Neural progenitor cell (in vitro differentiated cells): ENCODE results near the gene EPHB2. TPM values are rescaled to one million over a fixed set of nuclear protein-coding genes. Genes with fewer than 3 reads are reported as not detected.

Experiments used
- DNase-seq: peaks from one replicate; pipeline ENCODE4 v3.0.0-alpha.2; 2016; ENCODE audit warnings: low spot score
- H2AFZ ChIP-seq: fragments of 200-600 bp; sonication (generic); replicated peaks from 2 replicates; pipeline ENCODE4 v1.6.1; 2016; ENCODE audit warnings: antibody characterized with exemption
- H3F3A ChIP-seq: fragments of 200-600 bp; sonication (generic); 2 replicates; pipeline ENCODE4 v1.6.1; 2016; ENCODE audit warnings: antibody characterized with exemption, low read depth
- H3K27ac ChIP-seq: fragments of 200-600 bp; sonication (generic); 2 replicates; pipeline ENCODE4 v1.5.1; 2016; ENCODE audit warnings: mild to moderate bottlenecking
- H3K27me3 ChIP-seq: fragments of 200-600 bp; sonication (generic); 2 replicates; pipeline ENCODE4 v1.6.1; 2016; ENCODE audit warnings: mild to moderate bottlenecking, moderate library complexity
- H3K36me3 ChIP-seq: fragments of 200-600 bp; sonication (generic); 2 replicates; pipeline ENCODE4 v1.5.1; 2016
- H3K4me1 ChIP-seq: fragments of 200-600 bp; sonication (generic); 2 replicates; pipeline ENCODE4 v1.6.1; 2016; ENCODE audit warnings: mixed run types
- H3K4me2 ChIP-seq: fragments of 200-600 bp; sonication (generic); 2 replicates; pipeline ENCODE4 v1.6.1; 2016
- H3K4me3 ChIP-seq: fragments of 200-600 bp; sonication (generic); 2 replicates; pipeline ENCODE4 v1.5.1; 2016
- H3K79me2 ChIP-seq: fragments of 200-600 bp; sonication (generic); 2 replicates; pipeline ENCODE4 v1.6.1; 2016; ENCODE audit warnings: low read depth
- H3K9ac ChIP-seq: fragments of 200-600 bp; sonication (generic); 2 replicates; pipeline ENCODE4 v1.6.1; 2016
- H3K9me3 ChIP-seq: fragments of 200-600 bp; sonication (generic); 2 replicates; pipeline ENCODE4 v1.5.1; 2016; ENCODE audit warnings: low read depth
- H4K20me1 ChIP-seq: fragments of 200-600 bp; sonication (generic); 2 replicates; pipeline ENCODE4 v1.6.1; 2016; ENCODE audit warnings: low read depth
- H3K27ac Mint-ChIP-seq: 3 replicates; pipeline ENCODE4 v1.8.0; 2021; ENCODE audit warnings: mixed read lengths
- H3K27me3 Mint-ChIP-seq: 2 replicates; pipeline ENCODE4 v1.8.0; 2022; ENCODE audit warnings: low read depth, mild to moderate bottlenecking, inconsistent platforms, moderate library complexity, mixed read lengths; ENCODE audit not compliant: insufficient read depth
- H3K36me3 Mint-ChIP-seq: 3 replicates; pipeline ENCODE4 v1.8.0; 2021; ENCODE audit warnings: mixed read lengths
- H3K4me1 Mint-ChIP-seq: 3 replicates; pipeline ENCODE4 v1.8.0; 2021; ENCODE audit warnings: mixed read lengths
- H3K4me3 Mint-ChIP-seq: 3 replicates; pipeline ENCODE4 v1.8.0; 2021; ENCODE audit warnings: mild to moderate bottlenecking, moderate library complexity, mixed read lengths
- H3K9me3 Mint-ChIP-seq: 3 replicates; pipeline ENCODE4 v1.8.0; 2020; ENCODE audit warnings: mixed read lengths
- EZH2 ChIP-seq: fragments of 200-600 bp; sonication (generic); IDR thresholded peaks from 2 replicates; pipeline ENCODE4 v1.6.1; 2017; ENCODE audit warnings: antibody characterized with exemption, mild to moderate bottlenecking, moderate library complexity
- EZH2phosphoT487 ChIP-seq: fragments of 200-600 bp; sonication (generic); IDR thresholded peaks from 2 replicates; pipeline ENCODE4 v1.6.1; 2017; ENCODE audit warnings: antibody characterized with exemption
- total RNA-seq: library from RNA; depleted of rRNA; stranded (reverse); fragments of >200 nt; gene quantifications from 2 replicates; pipeline ENCODE4 v1.2.3, GENCODE V29; 2015; ENCODE audit warnings: low replicate concordance
- TF ChIP-seq, protein P1 (sequence below): fragments of 200-600 bp; sonication (generic); IDR thresholded peaks from 2 replicates; pipeline ENCODE4 v1.5.1; 2017; ENCODE audit warnings: antibody characterized with exemption, mild to moderate bottlenecking

Gene EPHB2
- total RNA-seq, 1 donor from 2014 or later = 38.3 TPM

- no peaks in the 10 kb centered on the region for H3K36me3 Mint-ChIP-seq
- H3K4me3 Mint-ChIP-seq = no peak overlapping the region
- no peaks in the 10 kb centered on the region for H3K4me1 Mint-ChIP-seq
- Histone ChIP-seq H3K79me2 (no peaks in the 10 kb centered on the region), H3F3A (no peaks in the 10 kb centered on the region), H3K4me1 (no peaks in the 10 kb centered on the region), H3K27me3 (no peaks in the 10 kb centered on the region), H3K27ac (no peak overlapping the region), H3K9me3 (no peaks in the 10 kb centered on the region), H2AFZ (no peak overlapping the region), H3K36me3 (no peaks in the 10 kb centered on the region), H3K4me3 (no peak overlapping the region), H3K9ac (no peak overlapping the region), H3K4me2 (no peak overlapping the region), H4K20me1 (no peaks in the 10 kb centered on the region)
- H3K27ac Mint-ChIP-seq = no peak overlapping the region
- peaks cover 2% of the 10 kb centered on the region for H3K9me3 Mint-ChIP-seq
- TF ChIP-seq, protein P1, sequence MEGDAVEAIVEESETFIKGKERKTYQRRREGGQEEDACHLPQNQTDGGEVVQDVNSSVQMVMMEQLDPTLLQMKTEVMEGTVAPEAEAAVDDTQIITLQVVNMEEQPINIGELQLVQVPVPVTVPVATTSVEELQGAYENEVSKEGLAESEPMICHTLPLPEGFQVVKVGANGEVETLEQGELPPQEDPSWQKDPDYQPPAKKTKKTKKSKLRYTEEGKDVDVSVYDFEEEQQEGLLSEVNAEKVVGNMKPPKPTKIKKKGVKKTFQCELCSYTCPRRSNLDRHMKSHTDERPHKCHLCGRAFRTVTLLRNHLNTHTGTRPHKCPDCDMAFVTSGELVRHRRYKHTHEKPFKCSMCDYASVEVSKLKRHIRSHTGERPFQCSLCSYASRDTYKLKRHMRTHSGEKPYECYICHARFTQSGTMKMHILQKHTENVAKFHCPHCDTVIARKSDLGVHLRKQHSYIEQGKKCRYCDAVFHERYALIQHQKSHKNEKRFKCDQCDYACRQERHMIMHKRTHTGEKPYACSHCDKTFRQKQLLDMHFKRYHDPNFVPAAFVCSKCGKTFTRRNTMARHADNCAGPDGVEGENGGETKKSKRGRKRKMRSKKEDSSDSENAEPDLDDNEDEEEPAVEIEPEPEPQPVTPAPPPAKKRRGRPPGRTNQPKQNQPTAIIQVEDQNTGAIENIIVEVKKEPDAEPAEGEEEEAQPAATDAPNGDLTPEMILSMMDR = no peak
- TF ChIP-seq EZH2phosphoT487 (no peak), EZH2 (no peak)
- peaks cover 2% of the 10 kb centered on the region for H3K27me3 Mint-ChIP-seq
- DNase-seq = no peak
Measured at GRCh38 chr1:22949822-22950331, 239.2 kb downstream of the EPHB2 start.

GRCh38 chr1:22951796-22952195, 241.2 kb downstream of the EPHB2 start:
- Histone ChIP-seq H3K27ac (no peak overlapping the region), H4K20me1 (no peaks in the 10 kb centered on the region), H2AFZ (no peak overlapping the region), H3K79me2 (no peaks in the 10 kb centered on the region), H3F3A (no peaks in the 10 kb centered on the region), H3K4me2 (no peak overlapping the region), H3K36me3 (no peaks in the 10 kb centered on the region), H3K9ac (no peak overlapping the region), H3K4me3 (no peak overlapping the region), H3K4me1 (no peaks in the 10 kb centered on the region), H3K9me3 (no peaks in the 10 kb centered on the region), H3K27me3 (no peaks in the 10 kb centered on the region)
- peaks cover 2% of the 10 kb centered on the region for H3K27me3 Mint-ChIP-seq
- H3K4me3 Mint-ChIP-seq = no peak overlapping the region
- H3K4me1 Mint-ChIP-seq = no peaks in the 10 kb centered on the region
- H3K36me3 Mint-ChIP-seq = no peaks in the 10 kb centered on the region
- H3K9me3 Mint-ChIP-seq = peaks cover 2% of the 10 kb centered on the region
- H3K27ac Mint-ChIP-seq = no peak overlapping the region
- no peak for DNase-seq
- TF ChIP-seq, protein P1 = no peak
- no peak for TF ChIP-seq EZH2
- TF ChIP-seq EZH2phosphoT487 = no peak

- Mint-ChIP-seq H3K9me3 (peaks cover 2% of the 10 kb centered on the region), H3K36me3 (no peaks in the 10 kb centered on the region), H3K4me3 (no peak overlapping the region), H3K4me1 (no peaks in the 10 kb centered on the region), H3K27ac (no peak overlapping the region), H3K27me3 (peaks cover 2% of the 10 kb centered on the region)
- H3K36me3 ChIP-seq = no peaks in the 10 kb centered on the region
- no peak for DNase-seq
- no peak overlapping the region for H2AFZ ChIP-seq
- no peak overlapping the region for H3K9ac ChIP-seq
- H3K27me3 ChIP-seq = no peaks in the 10 kb centered on the region
- no peaks in the 10 kb centered on the region for H3K79me2 ChIP-seq
- no peak overlapping the region for H3K4me3 ChIP-seq
- TF ChIP-seq EZH2 (no peak), EZH2phosphoT487 (no peak)
- TF ChIP-seq, protein P1 = no peak
- no peaks in the 10 kb centered on the region for H3F3A ChIP-seq
- H3K4me2 ChIP-seq = no peak overlapping the region
- no peaks in the 10 kb centered on the region for H4K20me1 ChIP-seq
- H3K9me3 ChIP-seq = no peaks in the 10 kb centered on the region
- no peak overlapping the region for H3K27ac ChIP-seq
- H3K4me1 ChIP-seq = no peaks in the 10 kb centered on the region
Measured at GRCh38 chr1:22952694-22953056, 242.0 kb downstream of the EPHB2 start.
